K562 (cell line): ENCODE data around the gene PCK2. TPM values are rescaled to one million over a fixed set of nuclear protein-coding genes. Genes with fewer than 3 reads are reported as not detected.

ENCODE experiments used
- ARID4B ChIP-seq: sonication (generic); formaldehyde crosslinking; IDR thresholded peaks from 2 replicates; pipeline ENCODE4 v1.8.0; 2022; ENCODE audit warnings: mild to moderate bottlenecking, missing genetic modification reagents
- ATF7 ChIP-seq: fragments of 450-650 bp; IDR thresholded peaks from 2 replicates; pipeline ENCODE4 v1.7.1; 2014; ENCODE audit warnings: mild to moderate bottlenecking, moderate library complexity
- CBFB ChIP-seq: sonication (generic); formaldehyde crosslinking; IDR thresholded peaks from 2 replicates; pipeline ENCODE4 v1.4.0; 2020; ENCODE audit warnings: mild to moderate bottlenecking, missing genetic modification reagents
- CREM ChIP-seq: IDR thresholded peaks from 2 replicates; pipeline ENCODE4 v1.6.1; 2014; ENCODE audit warnings: antibody characterized with exemption, low read depth
- E2F3 ChIP-seq: fragments of 250-450 bp; sonication (Bioruptor Pico); IDR thresholded peaks from 2 replicates; pipeline ENCODE4 v1.4.0; 2020; ENCODE audit warnings: mild to moderate bottlenecking
- HSF4 ChIP-seq: fragments of 250-450 bp; sonication (Bioruptor Pico); IDR thresholded peaks from 2 replicates; pipeline ENCODE4 v2.1.2; 2022; ENCODE audit warnings: mild to moderate bottlenecking, moderate library complexity, borderline replicate concordance
- L3MBTL2 ChIP-seq: fragments of 450-650 bp; IDR thresholded peaks from 2 replicates; pipeline ENCODE4 v1.6.1; 2016; ENCODE audit warnings: mild to moderate bottlenecking, moderate library complexity
- NEUROD1 ChIP-seq: fragments of 150-350 bp; IDR thresholded peaks from 2 replicates; pipeline ENCODE4 v1.6.1; 2014; ENCODE audit warnings: borderline replicate concordance, low read length, low read depth; ENCODE audit not compliant: partially characterized antibody
- PHF8 ChIP-seq: fragments of 200-600 bp; sonication (generic); IDR thresholded peaks from 2 replicates; pipeline ENCODE4 v1.6.1; 2012; ENCODE audit warnings: mixed run types, mild to moderate bottlenecking, inconsistent platforms, low read length, moderate library complexity, borderline replicate concordance
- RBM39 ChIP-seq: fragments of 200-400 bp; formaldehyde crosslinking; optimal IDR thresholded peaks from 2 replicates; pipeline ENCODE3; 2018; ENCODE audit warnings: low read depth, low read length
- RNF2 ChIP-seq: sonication (generic); IDR thresholded peaks from 2 replicates; pipeline ENCODE4 v1.6.1; 2016
- SUPT5H ChIP-seq: fragments of 450-650 bp; IDR thresholded peaks from 2 replicates; pipeline ENCODE4 v1.6.1; 2016
- ZNF280A ChIP-seq: fragments of 450-650 bp; IDR thresholded peaks from 2 replicates; pipeline ENCODE4 v1.6.1; 2018; ENCODE audit warnings: mild to moderate bottlenecking, low read depth; ENCODE audit not compliant: partially characterized antibody
- ZNF592 ChIP-seq: fragments of 450-650 bp; IDR thresholded peaks from 2 replicates; pipeline ENCODE4 v1.6.1; 2017; ENCODE audit warnings: antibody characterized with exemption, mild to moderate bottlenecking
- ZNF717 ChIP-seq: fragments of 250-450 bp; sonication (Bioruptor Pico); IDR thresholded peaks from 2 replicates; pipeline ENCODE4 v1.5.0; 2021
- polyA plus RNA-seq, 8 experiments: library from polyadenylated mRNA; depleted of rRNA in 4 of 8; stranded (reverse) in 5 of 8; unstranded in 3 of 8; fragments of >200 nt; fragmentation: Nextera tagmentation in 2 of 8; fragmentation: Illumina TruSeq in 1 of 8; extraction: Ambion mirVana in 2 of 8; extraction: Trizol in 1 of 8; gene quantifications; 2 replicates each; pipeline versions ENCODE4 v1.2.1 to v1.2.3, GENCODE V29; 2011 to 2014; ENCODE audit warnings: inconsistent platforms in 1 of 8, missing spikeins in 1 of 8
- total RNA-seq, 7 experiments: library from RNA; depleted of rRNA in 6 of 7; stranded (reverse); fragments of >200 nt in 6 of 7; fragmentation: Illumina TruSeq in 2 of 7; extraction: Trizol in 2 of 7; gene quantifications; 2 replicates each; pipeline versions ENCODE4 v1.2.1 to v1.2.3, GENCODE V29; 2011 to 2021; ENCODE audit warnings: low replicate concordance in 1 of 7

Gene PCK2
- total and polyA plus RNA-seq, 9 of the 15 experiments (the other 6 are each of a cell fraction or from before 2014, with no cell fraction given): 3.3 to 60.9 (median 30.4) TPM

- TF ChIP-seq RBM39 (peak; percentile 52), HSF4 (no peak), ZNF717 (CRISPR knock-in tag) (no peak), PHF8 (peak; percentile 16; the same call in 1 of the 2 replicates), E2F3 (CRISPR knock-in tag) (0 out of 2 replicates have a peak, but pooled peaks have one; percentile 40), SUPT5H (peak; percentile 87), CREM (peak; percentile 19; the same call in 1 of the 2 replicates), L3MBTL2 (peak; percentile 87), RNF2 (no peak), ZNF592 (peak; percentile 83; the same call in 1 of the 2 replicates), ATF7 (peak; percentile 31; the same call in 1 of the 2 replicates), ARID4B (CRISPR knock-in tag) (peak; percentile 53; the same call in 1 of the 2 replicates), ZNF280A (no peak), CBFB (CRISPR knock-in tag) (no peak), NEUROD1 (peak; percentile 50)
These were observed 1.4 kb downstream of the PCK2 start (continued) for GRCh38 chr14:24095271-24096068.
